Stomach (tissue), 4 donors: Measurements from ENCODE around the gene FASTK.

Source experiments
- CTCF ChIP-seq, 7 experiments: fragments of 450-650 bp in 4 of 7; fragments of 200-600 bp in 3 of 7; sonication (generic) in 3 of 7; IDR thresholded peaks; one replicate each; pipeline ENCODE4 v1.5.1; 2016 to 2019; ENCODE audit warnings: antibody characterized with exemption in 7 of 7, control low read depth in 2 of 7, mild to moderate bottlenecking in 1 of 7
- EP300 ChIP-seq: sonication (generic); formaldehyde crosslinking; IDR thresholded peaks from one replicate; pipeline ENCODE4 v1.6.1; 2017; ENCODE audit warnings: antibody characterized with exemption
- POLR2A ChIP-seq, 4 donors: fragments of 450-650 bp; IDR thresholded peaks; one replicate each; pipeline ENCODE4 v1.6.1; 2016; ENCODE audit warnings: antibody characterized with exemption in 4 of 4, control low read depth in 2 of 4, mild to moderate bottlenecking in 1 of 4, moderate library complexity in 1 of 4
- POLR2AphosphoS5 ChIP-seq, 3 donors: sonication (generic); formaldehyde crosslinking; IDR thresholded peaks; one replicate each; pipeline ENCODE4 v1.6.1; 2016; ENCODE audit warnings: antibody characterized with exemption in 3 of 3

- TF ChIP-seq POLR2AphosphoS5 (IDR thresholded peaks at IDR 0.05) (no peak), CTCF (IDR thresholded peaks at IDR 0.05) (no peak), POLR2A (IDR thresholded peaks at IDR 0.05) (no peak), EP300 (no peak)
Measured at GRCh38 chr7:151125470-151125845, 44.8 kb upstream of the FASTK start.
